ENCODE data around the gene PDE4B.
"Not testable (repeated sequence)": the region's sequence is repeated elsewhere in the genome, so short reads cannot be mapped to it uniquely, and the experiment has no call there.

PDE4B gene

DNA sequence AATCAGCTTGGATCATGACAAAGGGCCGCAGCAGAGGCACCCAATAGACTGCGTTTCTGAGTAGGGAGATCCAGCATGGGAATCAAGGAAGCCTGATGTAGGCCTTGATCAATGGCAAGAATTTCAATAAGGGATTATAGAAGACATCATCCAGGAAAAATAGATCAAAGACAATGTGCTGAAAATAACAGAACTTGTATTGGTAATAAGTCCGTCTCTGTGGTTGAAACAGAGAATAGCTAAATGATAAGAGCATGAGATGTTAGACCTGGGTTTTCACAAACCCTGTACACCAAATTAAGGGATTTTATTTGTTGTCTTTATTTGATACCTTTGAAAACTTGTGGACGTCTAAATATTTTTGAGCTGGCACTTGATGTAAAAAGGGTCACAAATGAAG is 513.2 kb downstream of the PDE4B start:
- no peak for DNase-seq (ENCODE audit: low read depth, low spot score)

DNA sequence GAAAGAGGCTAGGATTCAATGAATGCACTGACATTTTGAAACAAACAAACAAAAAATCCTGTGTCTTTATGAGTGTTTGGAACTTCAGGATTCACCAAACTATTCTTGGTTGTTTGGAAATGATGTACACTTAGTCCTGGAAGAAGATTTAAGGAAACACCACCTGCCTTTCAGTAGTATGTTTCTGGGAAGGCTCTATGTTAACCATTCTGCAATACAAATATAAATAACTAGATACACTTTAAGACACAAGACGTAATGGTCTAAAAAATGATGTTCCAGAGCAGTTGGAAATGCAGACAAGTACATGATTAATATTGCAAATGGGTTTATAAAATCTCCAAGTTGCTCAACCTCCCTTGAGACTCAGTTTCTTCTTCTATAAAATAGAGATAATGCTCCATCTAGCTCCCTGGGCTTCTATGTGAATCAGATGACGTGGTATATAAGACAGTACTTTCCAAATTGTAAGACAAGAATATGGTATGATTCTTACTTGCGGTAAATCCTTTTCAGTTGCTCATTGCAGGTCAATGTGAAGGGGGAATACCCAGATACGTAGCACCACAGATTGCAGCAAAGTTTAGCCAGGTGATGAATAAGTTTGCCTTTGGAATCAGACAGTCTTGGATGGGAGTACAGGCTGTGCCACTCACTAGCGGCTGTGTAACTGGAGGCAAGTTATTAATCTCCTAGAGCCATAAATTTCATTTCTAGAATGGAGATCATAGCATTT is 516.5 kb downstream of the PDE4B start:
- DNase-seq (ENCODE audit: low read depth, low spot score) = no peak

DNA sequence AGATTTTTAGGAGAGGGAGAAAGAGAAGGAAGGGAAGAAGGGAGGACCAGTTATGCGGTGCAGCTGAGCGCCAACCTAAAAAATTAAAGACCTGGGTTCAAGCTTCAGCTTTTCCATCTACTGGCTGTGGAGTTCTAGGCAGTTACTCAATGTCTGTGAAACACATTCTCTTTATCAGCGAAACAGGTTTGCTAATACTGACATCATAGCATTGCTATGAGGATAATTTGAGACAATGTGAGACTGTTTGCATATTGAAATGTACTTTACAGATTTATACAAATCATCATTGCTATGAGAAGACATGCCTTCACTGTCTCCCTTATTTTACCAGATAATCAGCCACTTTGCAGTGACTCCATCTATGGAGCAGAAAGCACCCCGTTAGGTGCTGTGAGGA is 518.4 kb downstream of the PDE4B start:
- DNase-seq (ENCODE audit: low read depth, low spot score) = no peak

DNA sequence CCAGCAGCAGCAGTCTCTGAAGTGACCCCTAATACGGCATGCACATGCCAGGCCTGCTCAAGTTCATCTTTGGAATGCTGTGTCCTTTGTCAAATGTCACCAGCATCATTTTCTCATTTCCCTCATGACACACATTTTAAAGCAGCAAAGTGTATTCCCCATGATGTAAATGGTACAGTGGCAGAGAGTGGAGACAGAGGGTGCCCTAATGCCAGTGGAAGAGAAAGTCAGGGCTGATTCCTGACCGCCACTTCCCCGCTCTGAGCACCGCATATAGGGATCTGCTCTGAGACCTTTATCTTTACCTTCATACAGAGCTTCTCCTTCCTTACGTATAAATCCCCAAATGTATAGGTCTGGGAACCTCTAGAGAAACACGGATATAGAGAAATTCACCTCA is 518.9 kb downstream of the PDE4B start:
- no peak for DNase-seq (ENCODE audit: low read depth, low spot score)

DNA sequence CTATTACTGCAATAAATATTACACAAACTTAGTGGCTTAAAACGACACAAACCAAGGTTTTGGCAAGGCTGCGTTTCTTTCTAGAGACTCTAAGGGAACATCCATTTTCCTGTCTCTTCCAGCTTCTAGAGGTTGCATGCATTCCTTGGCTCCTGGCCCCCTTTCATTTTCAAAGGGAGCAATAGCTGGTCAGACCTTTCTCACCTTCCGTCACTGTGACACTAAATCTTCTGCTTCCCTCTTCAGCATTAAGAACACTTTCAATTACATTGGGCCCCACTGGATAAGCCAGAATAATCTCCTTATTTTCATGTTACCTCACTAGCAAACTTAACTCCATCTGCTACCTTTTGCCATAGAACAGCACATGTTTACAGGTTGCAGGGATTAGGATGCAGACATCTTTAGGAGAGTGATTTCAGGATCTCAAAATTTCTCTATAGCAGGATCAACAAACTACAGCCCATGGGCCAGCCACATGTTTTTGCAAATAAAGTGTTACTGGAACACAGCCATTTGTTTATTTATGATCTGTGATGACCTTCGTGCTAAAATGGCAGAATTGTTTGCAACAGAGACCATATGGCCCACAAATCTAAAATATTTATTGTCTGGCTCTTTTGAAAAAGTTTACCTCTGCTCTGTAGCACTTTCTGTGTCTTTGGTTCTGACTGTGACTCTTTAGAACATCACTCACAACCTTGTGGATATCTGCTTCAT is 519.7 kb downstream of the PDE4B start:
- no peak for DNase-seq (ENCODE audit: low read depth, low spot score)

DNA sequence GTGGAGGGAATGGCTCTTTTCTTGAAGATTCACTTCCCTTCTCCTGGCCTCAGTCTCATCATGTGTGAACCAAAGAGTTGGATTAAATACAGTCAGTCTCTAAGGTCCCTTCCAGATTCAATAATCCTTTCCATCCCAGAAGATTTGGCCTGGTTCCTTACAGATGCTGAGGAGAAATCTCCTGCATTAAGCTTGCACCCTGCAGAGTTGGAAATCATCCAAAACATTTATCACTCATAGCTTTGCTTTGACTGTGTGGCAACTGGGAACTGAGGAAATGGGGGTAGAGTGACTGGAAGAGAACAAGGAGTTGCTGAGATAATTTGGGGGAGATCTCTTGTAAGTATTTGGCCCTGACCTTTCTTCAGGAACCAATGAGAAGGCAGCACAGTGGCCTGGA is 520.7 kb downstream of the PDE4B start:
- DNase-seq (ENCODE audit: low read depth, low spot score) = no peak

DNA sequence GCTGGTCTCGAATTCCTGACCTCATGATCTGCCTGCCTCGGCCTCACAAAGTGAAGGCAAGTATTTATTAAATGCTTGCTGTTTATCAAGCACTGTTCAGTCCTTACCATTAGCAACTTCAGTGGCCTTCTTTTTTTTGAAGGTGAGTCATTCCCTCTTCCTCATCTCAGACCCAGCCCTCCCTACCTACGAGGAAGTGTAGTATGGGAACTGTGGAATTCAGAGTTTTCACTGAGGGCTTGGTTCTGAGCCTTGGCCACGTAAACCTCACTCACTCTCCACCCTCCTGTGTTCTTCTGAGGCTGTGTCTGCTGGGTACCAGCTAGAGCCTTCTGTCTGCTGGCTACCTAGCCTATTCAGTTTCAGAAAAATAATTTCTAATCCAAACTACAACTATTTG is 523.0 kb downstream of the PDE4B start:
- DNase-seq (ENCODE audit: low read depth, low spot score) = no peak

DNA sequence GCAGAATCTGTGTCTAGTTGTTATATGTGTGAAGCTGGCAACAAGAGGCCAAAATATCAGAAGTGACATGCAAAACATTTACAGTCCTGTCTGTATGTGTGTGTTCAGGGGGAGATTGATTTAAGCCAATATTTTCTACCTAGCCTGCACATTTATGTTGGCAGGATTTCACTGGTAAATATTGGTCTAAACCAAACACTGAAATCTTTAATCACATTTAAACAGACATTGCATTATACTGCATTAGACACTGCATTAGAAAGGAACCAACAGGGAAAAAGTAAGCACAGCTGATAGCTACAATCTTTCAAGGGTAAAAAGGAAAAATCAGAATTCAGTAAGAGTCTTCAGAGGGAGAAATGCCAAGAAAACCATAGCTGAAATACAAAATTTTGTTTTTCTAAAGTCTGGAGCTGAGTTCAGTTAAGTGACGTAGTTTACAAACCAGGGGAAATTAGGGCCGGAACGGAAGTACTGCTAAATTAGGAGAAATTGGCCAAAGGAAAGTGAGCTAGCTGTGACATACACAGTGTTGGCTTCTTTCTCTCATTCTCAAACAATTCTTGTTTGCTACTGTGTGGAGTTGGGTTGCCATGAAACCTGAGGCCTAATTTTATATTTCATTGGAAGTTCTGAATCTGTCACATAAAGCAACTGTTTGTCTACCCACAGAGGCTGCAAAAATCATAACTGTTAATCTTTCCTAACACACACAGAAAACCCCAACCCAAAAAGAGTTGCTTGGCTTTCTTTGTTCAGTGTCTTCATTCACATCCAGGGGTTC is 524.0 kb downstream of the PDE4B start:
- DNase-seq (ENCODE audit: low read depth, low spot score) = no peak

DNA sequence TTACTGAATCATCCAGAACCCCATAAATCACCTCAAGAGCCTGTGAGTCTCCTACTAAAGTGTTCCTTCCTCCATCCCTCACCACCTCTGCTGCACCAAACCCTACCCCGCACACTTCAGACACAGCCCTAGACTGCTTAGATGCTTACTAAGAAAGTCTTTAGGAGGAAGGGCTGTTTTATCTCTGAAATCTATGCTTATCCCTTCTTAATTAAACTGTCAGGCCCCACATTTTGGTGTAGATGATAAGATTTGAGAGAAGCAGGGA is 524.5 kb downstream of the PDE4B start:
- no peak for DNase-seq (ENCODE audit: low read depth, low spot score)

DNA sequence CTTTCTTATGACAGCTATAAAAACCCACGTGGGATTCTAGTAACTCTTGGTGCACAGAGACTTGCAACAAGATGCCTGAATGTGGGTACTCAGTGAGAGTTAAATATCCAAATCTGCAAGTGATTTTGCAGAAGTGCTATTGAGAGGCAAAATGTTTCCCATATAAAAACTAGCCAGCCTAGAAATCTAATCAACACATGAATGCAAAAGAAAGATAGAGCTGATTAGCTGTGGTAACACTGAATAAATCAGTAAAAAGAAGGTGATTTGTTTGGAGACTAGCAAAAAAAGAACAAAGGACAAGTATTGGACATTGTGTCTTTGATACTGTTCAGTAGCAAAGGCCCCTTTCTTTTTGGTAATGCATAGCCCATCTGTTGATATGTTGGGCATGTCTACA is 527.5 kb downstream of the PDE4B start:
- DNase-seq (ENCODE audit: low read depth, low spot score) = no peak

DNA sequence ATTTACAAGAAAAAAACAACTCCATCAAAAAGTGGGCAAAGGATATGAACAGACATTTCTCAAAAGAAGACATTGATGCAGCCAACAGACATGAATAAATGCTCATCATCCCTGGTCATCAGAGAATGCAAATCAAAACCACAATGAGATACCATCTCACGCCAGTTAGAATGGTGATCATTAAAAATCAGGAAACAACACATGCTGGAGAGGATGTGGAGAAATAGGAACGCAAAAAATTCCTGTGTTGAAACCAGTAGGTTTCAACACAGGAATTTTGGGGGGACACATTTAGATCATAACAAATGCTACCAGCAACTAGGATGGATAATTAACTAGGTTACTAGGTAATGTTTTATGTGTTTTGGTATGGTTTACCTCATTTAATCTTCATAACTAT is 529.8 kb downstream of the PDE4B start:
- DNase-seq (ENCODE audit: low read depth, low spot score) = not testable (repeated sequence)

DNA sequence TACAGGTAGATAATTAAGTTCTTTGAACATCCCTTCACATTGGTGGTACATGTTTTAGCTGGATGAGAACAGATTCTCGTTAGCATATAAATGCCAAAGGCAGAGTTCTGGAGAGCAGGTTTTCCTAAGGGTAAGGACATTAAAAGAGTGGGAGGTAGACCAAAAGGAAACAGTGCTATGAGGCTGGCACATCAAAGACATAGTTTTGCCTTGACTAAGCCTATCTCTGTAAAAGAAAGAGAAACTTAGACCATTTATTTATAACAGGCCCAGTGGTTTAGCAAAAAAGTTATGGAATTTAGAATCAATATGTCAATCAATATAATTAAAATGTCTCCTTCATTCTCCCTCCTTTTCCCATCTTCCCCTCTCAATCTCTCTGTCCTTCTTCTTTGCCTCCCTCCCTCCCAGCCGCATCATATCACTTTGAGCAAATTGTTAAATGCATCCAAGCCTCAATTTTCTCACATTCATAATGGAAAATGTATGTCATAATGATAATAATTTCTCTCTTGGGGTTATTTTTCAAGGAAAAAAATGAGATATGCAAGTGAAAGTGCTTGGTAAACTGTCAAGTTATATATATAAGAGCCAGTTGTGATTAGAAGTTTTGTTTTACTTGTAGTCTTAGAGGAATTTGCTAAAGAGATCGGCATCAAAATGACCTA is 531.4 kb downstream of the PDE4B start:
- DNase-seq (ENCODE audit: low read depth, low spot score) = no peak

DNA sequence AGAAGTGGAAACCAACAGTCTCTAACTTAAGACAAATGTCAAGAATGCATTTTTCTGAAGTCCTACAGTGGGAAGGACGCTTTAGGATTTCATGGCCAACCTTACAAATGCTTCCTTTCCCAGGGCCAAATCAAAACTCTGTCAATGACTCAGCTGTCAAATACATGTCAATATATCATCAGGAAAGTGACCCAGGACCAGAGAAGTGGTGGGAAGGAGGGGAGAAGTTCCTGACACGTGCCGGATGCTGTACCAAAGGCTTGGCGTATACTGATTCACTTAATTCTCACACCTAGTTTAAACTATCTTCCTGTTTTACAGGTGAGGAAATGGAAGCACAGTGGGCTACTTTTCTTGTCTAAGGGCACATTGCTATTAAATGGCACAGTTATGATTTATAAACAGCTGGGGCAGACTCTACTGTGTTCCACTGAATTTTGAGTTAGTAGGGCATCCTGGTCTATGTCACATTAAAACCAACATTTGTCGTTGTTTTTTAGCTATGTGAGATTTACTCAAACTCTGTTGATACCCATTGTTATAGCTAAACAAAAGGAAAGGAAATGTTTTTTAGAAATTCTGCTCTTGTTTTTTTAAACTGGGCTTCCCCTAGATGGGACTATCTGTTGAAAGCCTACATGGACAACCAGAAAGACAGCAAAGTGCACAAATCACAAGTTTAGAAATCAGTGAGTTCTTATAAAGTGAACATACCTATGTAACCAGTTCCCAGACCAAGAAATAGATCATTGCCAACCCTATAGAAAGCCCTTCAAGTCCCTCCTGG is 533.1 kb downstream of the PDE4B start:
- no peak for DNase-seq (ENCODE audit: low read depth, low spot score)

DNA sequence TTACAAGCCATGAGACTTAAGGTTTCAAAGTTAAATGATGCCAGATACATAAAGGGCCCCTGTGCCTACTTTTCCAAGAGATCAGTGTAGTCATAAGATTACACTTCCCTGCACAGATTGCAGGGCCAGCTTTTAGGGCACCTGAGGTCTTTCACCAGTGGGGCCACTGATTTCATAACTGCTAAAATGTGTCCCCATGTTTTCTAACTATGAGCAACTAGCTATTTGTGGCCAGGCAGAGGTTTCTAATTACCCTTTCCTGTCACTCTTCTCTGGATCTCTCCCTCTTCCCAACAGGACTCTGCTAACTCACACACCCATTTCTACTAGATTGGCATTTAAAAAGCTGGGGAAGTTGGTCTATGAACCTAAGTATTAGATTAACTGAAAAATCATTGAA is 534.2 kb downstream of the PDE4B start:
- DNase-seq (ENCODE audit: low read depth, low spot score) = no peak

DNA sequence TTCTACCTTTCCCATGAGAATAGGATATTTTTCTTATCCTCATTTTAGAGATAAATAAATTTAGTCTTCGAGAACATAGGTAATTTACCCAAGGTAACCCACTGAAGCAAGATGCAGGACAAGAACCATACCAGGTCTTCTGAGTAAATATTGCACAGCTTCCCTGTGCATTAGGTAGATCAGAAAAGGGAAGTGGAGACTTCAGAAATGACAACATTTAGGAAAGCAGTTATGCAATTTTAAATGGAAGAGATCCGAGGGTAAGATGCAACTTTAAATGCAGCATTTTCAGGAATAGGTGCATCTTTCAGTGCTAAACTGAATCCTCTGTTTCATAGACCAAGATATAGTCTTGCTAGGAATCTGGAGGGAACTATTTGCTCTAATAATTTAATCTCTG is 534.9 kb downstream of the PDE4B start:
- DNase-seq (ENCODE audit: low read depth, low spot score) = no peak

DNA sequence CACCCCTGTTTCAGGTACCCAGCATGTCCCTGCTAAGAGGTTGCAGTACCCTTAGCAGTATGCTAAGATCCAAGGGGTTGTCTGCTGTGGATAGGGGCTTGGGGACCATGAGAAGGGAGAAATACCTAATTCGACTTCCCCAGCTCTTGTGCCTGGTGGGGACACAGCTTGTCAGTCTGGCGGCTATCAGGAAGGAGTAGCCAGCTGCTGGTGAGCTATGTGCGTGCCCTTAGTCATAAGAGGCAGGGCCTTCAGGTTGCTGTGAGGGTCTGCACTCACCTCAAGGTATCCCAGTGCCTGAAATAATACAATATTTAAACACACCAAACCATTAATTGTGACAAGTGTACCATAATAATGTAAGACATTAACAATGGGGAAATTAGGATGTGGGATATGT is 536.2 kb downstream of the PDE4B start:
- no peak for DNase-seq (ENCODE audit: low read depth, low spot score)

DNA sequence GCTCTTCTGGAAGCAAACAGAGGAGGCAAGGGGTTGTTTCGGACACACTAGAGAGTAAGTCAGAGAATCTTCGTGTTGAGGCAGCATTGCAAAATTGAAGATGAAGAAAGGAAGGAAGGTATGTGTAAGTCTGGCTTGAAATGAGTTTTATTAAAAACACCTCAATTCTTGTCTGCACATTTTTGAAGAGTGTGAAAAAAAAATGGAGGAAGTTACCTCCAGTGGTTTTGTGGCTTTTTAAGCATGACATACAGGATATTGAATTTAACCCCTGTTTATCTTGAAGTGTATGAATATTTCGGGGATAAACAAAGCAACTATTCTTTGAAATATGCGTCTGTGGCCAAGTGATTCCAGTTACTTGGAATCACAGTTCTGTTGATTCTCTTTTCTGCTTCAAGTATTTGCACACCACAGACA is 538.0 kb downstream of the PDE4B start:
- no peak for DNase-seq (ENCODE audit: low read depth, low spot score)

DNA sequence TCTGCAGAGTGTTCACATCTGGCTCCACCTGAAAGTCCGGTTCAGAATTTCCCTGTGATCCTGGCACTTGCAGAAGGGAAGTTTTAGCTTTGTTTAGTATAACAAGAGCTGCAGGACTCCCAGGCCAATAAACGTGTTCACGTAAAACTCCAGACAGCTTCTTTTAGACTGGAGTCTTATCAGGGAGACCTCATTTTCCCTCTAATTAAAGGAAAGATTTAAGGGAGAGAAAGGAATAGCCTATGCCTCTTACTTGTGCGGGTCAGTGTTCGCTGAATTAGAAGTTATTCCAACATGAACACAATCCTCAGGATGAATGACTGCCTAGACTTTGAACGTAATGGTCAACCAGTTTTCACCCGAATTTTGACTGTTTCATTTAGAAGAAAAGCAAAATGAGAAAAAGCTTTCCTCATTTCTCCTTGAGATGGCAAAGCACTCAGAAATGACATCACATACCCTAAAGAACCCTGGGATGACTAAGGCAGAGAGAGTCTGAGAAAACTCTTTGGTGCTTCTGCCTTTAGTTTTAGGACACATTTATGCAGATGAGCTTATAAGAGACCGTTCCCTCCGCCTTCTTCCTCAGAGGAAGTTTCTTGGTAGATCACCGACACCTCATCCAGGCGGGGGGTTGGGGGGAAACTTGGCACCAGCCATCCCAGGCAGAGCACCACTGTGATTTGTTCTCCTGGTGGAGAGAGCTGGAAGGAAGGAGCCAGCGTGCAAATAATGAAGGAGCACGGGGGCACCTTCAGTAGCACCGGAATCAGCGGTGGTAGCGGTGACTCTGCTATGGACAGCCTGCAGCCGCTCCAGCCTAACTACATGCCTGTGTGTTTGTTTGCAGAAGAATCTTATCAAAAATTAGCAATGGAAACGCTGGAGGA is 539.2 kb downstream of the PDE4B start:
- no peak for DNase-seq (ENCODE audit: low read depth, low spot score)

DNA sequence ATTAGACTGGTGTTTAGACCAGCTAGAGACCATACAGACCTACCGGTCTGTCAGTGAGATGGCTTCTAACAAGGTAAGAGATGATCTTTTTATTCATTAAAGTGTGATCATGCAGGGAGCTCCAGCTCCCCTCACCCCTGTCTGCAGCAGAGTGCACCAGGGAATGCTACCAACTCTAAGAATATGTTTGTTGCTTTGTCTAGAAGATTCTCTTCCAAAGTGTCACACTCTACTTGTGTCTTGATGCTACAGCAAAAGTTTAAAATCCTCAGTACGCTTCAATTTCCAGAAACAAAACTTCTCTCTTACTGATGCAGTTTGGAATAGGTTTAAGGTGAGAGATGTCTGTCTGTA is 539.8 kb downstream of the PDE4B start:
- no peak for DNase-seq (ENCODE audit: low read depth, low spot score)

DNA sequence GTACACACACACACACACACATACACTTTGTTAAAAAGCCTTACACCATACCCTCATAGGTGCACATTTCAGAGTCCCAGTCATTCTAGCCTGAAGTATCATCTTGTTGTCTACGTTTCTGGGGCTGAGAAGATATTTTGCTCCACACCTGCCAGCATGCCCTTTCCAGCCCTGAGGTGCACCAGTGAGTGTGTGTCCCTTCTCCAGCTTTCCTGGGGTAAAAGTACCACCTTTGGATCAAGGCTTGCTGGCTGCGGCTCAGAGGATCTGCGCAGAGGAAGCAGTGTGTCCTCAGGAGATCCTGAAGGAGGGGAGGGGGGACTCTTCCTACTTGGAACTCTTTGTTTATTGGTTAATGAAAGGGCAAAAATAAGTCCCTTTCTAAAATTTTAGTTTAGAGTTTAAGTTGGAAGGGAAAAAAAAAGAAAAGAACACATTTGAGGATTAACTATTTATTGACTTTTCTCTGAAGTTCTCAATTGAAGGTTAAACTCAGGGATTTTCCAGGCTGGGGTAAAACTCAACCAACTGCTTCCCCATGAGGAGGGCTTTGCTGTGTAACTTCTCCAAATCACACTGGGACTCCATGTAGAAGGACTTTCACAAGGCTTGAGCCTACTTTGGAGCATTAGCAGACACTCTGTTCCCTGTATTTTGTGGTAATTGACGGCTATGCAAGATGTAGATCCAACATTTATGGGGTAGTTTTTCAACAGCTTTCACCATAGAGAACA is 540.9 kb downstream of the PDE4B start:
- DNase-seq (ENCODE audit: low read depth, low spot score) = no peak
